ENCODE measurements around the gene SPOPL. TPM values are rescaled to one million over a fixed set of nuclear protein-coding genes. Genes with fewer than 3 reads are reported as not detected.
"Not testable (repeated sequence)": the region's sequence is repeated elsewhere in the genome, so short reads cannot be mapped to it uniquely, and the experiment has no call there.

The SPOPL gene
- polyA plus RNA-seq, 4 donors: 24.9 to 29.6 (median 25.6) TPM

DNA sequence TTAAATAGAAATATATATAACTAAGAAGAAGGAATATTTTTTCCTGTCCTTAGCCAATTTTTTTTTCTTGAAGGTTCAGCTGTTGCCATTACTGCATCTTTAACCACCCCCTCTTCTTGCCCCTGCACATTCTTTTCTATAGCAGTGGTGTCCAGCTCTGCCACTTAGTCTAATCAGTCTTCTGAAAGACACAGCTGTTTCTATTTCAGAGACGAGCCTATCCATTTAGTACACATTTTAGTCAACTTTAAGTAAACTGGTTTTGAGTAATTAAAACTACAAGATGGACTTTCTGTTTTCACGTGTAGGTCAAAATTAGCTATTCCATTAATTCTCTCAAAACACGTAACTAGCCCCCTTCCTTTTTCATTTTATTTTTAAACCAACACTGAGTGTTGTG is 21.0 kb downstream of the SPOPL start:
- DNase-seq (ENCODE audit: low read depth in 4 of 4, low spot score in 2 of 4): no peak

DNA sequence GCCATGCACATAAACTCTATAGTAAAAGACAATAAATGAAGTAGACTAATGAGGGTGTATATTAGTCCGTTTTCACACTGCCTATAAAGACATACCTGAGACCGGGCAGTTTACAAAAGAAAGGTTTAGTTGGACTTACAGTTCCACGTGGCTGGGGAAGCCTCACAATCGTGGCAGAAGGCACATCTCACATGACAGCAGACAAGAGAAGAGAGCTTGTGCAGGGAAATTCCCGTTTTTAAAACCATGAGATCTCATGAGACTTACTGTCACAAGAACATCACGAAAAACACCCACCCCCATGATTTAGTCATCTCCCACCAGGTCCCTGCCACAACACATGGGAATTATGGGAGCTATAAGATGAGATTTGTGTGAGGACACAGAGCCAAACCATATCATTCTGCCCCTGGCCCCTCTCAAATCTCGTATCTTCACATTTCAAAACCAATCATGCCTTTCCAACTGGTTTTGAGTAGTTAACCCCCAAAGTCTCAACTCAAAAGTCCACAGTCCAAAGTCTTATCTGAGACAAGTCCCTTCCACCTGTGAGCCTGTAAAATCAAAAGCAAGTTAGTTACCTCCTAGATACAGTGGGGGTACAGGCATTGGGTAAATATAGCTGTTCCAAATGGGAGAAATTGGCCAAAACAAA is 21.6 kb downstream of the SPOPL start:
- not testable (repeated sequence) for DNase-seq (ENCODE audit: low read depth in 4 of 4, low spot score in 2 of 4)

DNA sequence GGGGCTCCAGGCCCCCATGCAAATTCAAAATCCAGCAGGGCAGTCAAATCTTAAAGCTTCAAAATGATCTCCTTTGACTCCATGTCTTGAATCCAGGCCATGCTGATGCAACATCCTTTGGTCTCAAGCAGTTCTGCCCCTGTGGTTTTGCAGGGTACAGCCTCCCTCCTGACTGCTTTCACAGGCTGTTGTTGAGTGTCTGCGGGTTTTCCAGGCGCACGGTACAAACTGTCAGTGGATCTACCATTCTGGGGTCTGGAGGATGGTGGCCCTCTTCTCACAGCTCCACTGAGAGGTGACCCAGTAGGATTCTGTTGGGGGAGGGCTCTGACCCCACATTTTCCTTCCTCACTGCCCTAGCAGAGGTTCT is 22.1 kb downstream of the SPOPL start:
- DNase-seq (ENCODE audit: low read depth in 4 of 4, low spot score in 2 of 4): not testable (repeated sequence)

DNA sequence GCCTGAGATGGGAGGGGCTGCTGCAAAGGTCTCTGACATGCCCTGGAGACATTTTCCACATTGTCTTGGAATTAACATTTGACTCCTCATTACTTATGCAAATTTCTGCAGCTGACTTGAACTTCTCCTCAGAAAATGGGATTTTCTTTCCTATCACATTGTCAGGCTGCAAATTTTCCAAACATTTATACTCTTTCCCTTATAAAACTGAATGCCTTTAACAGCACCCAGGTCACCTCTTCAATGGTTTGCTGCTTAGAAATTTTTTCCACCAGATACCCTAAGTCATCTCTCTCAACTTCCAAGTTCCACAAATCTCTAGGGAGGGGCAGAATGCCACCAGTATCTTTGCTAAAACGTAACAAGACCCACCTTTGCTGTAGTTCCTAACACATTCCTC is 22.8 kb downstream of the SPOPL start:
- DNase-seq (ENCODE audit: low read depth in 4 of 4, low spot score in 2 of 4): not testable (repeated sequence)

DNA sequence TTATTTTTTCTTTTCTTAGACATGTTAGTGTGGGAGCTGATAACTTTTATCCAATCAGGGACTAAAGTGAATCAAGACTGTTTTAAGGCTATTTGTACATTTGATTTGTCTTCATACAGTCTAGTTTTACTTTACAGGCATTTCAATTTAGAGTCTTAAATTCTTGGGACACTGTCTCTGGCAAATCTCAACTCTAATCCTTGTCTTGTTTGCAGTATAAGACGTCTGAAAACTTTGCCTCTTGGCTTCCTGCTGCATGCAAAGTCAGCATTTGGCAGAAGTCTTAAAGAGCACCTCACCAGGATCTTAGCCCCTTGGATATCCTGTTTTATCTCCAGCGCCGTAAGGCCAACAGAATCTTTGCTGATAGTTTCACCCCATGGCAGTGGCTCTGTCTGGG is 30.3 kb downstream of the SPOPL start:
- no peak for DNase-seq (ENCODE audit: low read depth in 4 of 4, low spot score in 2 of 4)

DNA sequence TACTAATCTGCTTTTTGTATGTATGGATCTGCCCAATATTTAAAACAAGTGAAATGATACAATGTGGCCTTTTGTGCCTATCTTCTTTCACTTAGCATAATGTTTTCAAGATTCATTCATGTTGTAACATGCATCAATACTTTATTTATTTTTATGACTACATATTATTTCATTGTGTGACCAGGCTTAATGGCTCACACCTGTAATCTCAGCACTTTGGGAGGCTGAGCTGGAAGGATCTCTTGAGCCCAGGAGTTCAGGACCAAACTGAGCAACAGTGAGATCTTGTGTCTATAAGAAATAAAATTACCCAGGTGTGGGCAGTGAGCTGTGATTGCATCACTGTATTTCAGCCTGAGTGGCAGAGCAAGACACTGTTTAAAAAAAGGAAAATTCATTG is 33.2 kb downstream of the SPOPL start:
- DNase-seq (ENCODE audit: low read depth in 4 of 4, low spot score in 2 of 4): no peak

DNA sequence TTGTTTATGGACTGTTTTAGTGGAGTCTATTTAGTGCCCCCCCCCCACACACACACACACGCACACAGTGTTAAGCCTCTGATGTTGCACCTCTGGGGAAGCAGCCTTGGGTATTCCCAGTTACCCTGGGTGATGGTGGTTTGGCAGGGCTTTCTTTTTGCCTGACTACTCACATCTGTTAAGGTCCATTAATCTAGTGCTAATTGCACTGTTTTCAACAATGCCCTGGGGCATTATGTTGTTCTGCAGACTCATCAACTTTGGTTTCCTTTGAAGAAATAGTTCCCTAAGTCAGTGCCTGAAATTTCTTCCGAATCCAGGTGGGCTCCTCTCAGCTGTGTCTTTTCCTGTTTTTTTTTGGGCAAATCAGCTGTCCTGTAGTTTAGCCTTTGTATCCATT is 34.7 kb downstream of the SPOPL start:
- no peak for DNase-seq (ENCODE audit: low read depth in 4 of 4, low spot score in 2 of 4)

DNA sequence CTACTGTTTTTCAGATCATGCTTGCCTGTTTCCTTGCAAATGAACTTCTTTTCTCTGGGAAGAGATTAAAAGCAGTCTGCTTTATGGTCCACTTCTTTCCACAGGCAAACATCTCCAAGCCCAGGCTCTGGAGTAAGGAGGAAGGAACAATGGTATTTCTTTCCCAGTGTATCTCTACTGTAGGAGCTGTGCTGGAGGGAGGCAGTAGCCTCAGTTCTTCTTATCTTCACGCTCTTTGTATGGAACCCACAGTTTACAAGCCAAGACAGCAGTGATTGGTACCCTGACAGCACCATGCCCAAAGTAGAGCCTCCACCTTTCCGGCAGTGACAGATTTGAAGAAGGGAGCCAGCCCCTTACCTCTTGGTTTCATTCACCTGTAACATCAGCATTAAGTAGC is 35.2 kb downstream of the SPOPL start:
- no peak for DNase-seq (ENCODE audit: low read depth in 4 of 4, low spot score in 2 of 4)

DNA sequence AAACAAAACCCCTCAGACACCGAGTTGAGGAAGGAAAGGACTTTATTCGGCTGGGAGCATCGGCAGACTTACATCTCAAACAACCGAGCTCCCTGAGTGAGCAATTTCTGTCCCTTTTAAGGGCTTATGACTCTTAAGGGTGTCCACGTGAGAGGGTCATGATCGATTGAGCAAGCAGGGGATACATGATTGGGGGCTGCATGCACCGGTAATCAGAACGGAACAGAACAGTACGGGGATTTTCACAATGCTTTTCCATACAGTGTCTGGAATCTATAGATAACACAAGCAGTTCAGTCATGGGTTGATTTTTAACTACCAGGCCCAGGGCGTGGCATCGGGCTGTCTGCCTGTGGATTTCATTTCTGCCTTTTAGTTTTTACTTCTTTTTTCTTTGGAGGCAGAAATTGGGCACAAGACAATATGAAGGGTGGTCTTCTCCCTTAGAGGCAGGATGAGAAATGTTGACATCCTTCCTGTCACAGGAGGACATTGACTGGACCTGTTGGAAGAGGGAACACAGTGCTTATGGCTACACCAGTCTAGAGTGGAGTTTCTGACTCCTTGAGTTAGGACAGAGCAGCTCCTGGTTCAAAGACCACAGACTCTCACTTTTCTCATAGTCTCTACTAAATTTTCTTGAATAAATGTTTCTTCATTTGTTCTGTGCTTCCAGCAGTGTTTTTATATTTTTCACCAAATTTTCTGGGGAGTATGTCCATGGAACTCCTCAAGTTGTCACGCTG is 35.8 kb downstream of the SPOPL start:
- DNase-seq (ENCODE audit: low read depth in 4 of 4, low spot score in 2 of 4): no peak

DNA sequence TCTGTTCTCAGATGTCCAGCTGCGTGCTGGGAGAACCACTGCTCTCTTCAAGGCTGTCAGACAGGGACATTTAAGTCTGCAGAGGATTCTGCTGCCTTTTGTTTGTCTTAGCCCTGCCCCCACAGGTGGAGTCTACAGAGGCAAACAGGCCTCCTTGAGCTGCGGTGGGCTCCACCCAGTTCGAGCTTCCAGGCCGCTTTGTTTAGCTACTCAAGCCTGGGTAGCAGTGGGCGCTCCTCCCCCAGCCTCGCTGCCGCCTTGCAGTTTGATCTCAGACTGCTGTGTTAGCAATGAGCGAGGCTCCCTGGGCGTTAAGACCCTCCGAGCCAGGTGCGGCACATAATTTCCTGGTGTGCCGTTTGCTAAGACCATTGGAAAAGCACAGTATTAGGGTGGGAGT is 42.6 kb downstream of the SPOPL start:
- not testable (repeated sequence) for DNase-seq (ENCODE audit: low read depth in 4 of 4, low spot score in 2 of 4)

DNA sequence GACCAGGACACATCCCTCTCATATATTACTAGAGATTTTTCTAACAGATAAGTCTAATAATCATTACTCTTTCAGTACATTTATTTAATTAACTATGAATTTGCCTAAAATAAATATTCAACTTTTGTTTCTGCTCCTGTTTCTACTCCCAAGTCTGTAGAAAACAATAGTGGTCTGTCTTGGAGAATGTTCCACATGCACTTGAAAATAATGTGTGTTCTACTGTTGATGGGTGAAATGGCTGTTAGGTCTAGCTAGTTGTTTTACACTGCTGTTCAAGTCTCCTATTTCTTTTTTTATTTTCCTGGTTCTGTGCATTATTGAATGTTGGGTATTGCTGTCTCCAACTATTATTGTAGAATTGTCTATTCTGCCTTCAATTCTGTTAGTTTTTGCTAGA is 47.2 kb downstream of the SPOPL start:
- DNase-seq (ENCODE audit: low read depth in 4 of 4, low spot score in 2 of 4): no peak

DNA sequence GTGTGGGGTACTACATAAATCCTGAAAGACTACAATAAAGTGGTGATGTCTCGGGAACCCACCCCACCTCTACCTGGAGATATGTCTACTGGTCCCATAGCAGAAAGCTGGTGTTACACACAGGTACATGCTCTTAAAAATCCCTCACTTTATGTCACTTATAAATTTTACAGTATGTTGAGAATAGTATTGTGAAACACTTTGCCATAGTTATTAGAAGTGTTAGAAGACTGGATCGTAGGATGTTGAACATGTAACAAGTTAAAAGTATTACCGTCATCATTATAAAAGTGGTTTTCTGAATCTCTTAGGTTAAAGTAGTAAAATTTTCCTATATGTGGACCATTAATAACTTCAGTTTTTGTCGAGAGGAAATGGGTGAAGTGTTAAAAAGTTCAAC is 48.6 kb downstream of the SPOPL start:
- DNase-seq (ENCODE audit: low read depth in 4 of 4, low spot score in 2 of 4): no peak

DNA sequence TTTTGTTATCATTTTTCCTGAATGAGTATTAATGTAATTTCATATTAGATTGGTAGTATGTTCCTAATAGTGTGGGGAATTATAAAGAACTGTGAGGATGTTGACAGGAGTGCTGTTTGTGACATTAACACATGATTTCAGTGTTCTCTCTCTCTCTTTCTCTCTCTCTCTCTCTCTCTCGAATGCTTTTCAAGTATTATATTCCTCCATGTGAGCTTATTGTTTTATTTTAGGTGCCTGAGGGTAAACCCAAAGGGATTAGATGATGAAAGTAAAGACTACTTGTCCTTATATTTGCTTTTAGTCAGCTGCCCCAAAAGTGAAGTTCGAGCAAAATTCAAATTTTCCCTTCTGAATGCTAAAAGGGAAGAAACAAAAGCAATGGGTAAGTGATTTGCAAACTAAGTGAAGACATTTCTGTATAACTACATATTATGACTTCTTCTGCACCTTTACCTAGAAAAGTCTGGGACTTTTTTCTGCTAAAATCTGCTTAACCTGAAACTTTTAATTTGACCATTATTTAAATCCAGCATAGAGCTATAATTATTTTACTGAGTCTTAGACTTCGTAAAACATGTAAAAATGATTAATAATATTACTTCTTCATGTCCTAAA is 49.2 kb downstream of the SPOPL start:
- DNase-seq (ENCODE audit: low read depth in 4 of 4, low spot score in 2 of 4): no peak

DNA sequence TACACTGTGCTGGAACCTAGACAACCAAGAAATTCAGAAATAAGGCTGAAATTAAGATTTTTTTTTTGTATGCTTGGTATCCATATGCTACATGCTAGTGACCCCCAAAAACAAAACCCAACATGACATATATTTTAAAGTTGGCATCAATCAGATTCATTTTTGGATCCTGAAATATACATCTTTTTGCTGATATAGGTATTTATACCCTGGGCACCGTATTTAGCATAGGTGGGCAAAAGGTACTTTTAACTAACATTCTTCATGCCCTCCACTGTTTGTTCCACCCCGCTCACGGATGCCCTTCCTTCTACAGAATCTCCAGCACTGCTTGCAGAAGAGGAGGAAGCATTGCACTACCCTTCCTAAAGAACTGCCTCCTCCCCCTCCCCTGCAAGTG is 52.6 kb downstream of the SPOPL start:
- no peak for DNase-seq (ENCODE audit: low read depth in 4 of 4, low spot score in 2 of 4)

DNA sequence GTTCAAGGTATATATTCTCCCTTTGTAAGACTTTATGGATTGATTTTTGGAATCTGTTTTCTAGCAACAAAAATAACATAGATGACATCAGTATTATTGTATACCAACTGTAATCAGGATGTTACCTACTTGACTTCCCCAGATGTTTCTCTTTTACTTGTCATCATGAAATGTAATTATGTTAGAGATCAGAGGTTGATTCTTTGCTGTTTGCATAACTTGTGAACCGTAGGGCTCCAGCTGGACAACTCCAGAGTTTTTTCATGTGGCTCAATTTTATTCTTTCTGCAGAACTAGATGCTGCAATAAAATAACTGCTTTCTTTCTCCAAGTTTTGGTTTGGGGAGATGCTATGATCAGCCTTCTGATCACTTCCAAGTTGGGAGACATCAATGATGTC is 58.1 kb downstream of the SPOPL start:
- DNase-seq (ENCODE audit: low read depth in 4 of 4, low spot score in 2 of 4): no peak

DNA sequence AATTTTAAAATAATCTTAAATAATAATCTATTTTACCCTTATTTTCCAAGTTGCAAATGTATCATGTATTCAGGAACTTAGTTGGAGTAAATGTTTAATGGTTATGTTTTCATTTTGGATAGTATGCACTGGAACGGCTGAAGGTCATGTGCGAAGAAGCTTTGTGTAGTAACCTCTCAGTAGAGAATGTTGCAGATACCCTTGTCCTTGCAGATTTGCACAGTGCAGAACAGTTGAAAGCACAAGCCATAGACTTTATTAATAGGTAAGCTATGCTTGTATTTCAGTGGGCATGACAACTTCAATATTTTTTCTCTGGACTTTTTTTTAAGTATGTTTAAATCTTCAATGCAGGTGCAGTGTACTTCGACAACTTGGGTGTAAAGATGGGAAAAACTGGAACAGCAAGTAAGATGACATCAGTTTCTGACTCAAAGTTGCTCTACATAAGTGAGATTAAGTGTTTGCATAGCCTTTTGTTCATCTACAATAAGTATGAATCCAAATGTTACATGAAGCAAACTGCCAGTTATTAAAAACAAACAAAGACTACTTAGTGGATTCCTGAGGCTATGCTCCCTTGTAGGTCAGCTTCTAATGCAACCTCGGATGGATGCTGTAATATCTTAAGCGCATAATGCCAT is 63.1 kb downstream of the SPOPL start:
- DNase-seq (ENCODE audit: low read depth in 4 of 4, low spot score in 2 of 4): no peak

DNA sequence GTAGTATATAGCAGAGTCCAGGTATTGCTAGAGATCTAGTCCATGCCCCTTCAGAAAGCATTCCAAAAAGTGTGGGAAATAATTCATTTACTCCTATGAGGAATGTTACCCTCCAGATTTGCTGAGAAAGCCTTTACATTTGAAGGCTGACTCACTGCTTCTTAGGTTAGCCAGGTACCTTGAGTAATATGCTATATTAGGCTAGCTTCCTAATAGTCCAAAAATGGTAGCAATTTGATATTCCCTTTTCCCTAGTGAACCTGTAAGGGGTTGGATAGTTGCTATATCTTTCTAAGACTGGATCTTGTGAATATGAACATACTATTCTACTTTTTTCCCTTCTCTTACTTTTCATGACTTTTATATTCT is 63.6 kb downstream of the SPOPL start:
- no peak for DNase-seq (ENCODE audit: low read depth in 4 of 4, low spot score in 2 of 4)

DNA sequence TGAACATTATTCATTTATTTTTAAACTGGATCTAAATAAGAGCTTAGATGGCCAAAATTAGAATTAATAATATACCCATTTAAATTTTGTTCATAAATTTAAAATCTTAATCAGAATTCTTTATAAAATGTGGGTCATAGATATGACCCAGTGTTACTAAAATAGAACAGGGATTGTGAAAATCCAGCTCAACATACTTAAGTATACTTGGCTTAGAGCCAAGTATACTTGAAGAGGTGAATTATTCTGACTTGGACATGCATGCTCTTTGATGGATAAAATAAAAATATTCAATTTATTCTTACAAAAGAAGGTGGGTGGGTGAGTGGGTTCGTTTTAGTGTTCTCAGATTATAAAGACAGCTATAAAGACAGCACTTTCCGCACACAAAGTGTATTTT is 70.7 kb downstream of the SPOPL start:
- no peak for DNase-seq (ENCODE audit: low read depth in 4 of 4, low spot score in 2 of 4)

DNA sequence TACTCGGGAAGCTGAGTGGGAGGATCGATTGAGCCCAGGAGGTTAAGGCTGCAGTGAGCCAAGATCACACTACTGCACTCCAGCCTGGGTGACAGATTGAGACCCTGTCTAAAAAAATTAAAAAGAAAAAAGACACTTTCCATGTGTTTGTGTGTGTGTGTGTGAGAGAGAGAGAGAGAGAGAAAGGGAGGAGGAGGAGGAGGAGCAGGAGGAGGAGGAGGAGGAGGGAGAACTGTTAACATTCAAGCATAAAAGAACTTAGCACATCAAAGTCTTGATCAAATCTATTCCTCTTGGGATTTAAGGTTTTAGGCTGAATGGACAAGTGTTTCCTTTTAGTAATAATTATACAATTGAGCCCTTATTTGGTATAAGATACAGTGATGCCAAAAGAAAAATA is 75.5 kb downstream of the SPOPL start:
- DNase-seq (ENCODE audit: low read depth in 4 of 4, low spot score in 2 of 4): no peak

DNA sequence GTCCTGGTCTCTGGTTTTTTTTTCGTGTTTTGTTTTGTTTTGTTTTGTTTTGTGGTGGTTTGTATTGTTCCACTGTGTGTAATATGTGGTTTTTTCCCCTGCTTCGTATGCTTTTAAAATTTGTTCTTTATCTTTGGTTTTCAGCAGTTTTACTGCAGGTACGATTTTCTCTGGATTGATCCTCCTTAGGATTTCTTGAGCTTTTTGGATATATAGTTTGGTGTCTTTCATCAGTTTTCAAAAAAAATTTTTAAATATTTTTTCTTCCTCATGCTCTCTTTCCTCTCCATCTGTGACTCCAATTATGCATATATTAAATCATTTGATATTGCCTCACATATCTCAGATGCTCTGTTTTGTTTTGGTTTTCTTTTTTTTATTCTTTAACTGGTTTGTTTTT is 78.0 kb downstream of the SPOPL start:
- no peak for DNase-seq (ENCODE audit: low read depth in 4 of 4, low spot score in 2 of 4)

DNA sequence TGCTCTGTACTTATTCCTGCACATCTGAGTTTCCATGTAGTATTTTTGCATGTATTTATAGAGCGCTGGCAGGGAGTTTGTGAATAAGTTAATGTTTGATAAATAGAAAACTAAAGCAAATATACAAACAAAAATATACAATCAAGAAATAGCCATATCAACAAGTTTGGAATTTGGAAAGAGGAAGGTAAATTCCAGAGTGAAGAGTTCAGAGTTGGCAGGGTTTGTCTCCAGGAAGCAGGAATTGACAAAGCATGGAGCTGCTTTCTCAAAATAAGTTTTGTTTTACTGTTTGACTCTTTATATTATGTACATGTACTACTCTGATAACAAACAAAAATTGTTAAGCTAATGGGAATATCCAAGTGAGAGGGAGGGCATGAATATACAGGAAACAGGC is 80.3 kb downstream of the SPOPL start:
- DNase-seq (ENCODE audit: low read depth in 4 of 4, low spot score in 2 of 4): no peak

DNA sequence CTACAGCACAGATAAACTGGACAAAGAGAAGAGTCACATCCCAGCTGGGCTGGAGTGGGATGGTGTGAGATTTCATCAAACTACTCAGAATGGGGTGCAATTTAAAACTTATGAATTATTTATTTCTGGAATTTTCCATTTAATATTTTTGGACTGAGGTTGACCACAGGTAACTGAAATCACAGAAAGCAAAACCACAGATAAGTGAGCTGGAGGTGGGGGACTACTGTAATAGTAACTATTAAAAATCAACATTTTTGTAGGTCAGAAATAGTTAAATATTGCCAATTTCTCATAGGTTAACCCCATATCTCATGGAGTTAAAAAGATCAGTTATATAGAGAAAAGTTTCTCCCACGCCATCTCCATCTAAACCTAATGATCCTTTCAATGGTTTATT is 88.1 kb downstream of the SPOPL start:
- DNase-seq (ENCODE audit: low read depth in 4 of 4, low spot score in 2 of 4): no peak
